Measurements from ENCODE around the gene TMCO4.

GRCh38 chr1:19758227-19758830 lies 41.4 kb downstream of the TMCO4 start:
- TF ChIP-seq CTCF (conservative IDR thresholded peaks at IDR 0.05; ENCODE audit: low read depth, low read length): no peak
- TF ChIP-seq EZH2 (IDR thresholded peaks at IDR 0.05; ENCODE audit: borderline replicate concordance, low read depth, low read length, poor library complexity, severe bottlenecking): no peak

Data from A673 (cell line).